Inflammatory macrophage treated with lipopolysaccharide for 1 hour (primary cell): ENCODE measurements around the gene CAMK1D.
A peak's percentile ranks its signal among the peaks of the same experiment; 100 is the strongest.

Source experiments
- DNase-seq, 2 donors: peaks; one replicate each; pipeline ENCODE4 v3.0.0-alpha.2; 2020 to 2022

The CAMK1D gene

GRCh38 chr10:12774204-12774894, 425.0 kb downstream of the CAMK1D start:
- no peak for DNase-seq

GRCh38 chr10:12777840-12778585, 428.7 kb downstream of the CAMK1D start:
- no peak for DNase-seq

GRCh38 chr10:12780634-12781601, 431.6 kb downstream of the CAMK1D start:
- DNase-seq: peak; percentile 3 to 59

GRCh38 chr10:12781976-12782375, 432.6 kb downstream of the CAMK1D start:
- no peak for DNase-seq

- DNase-seq: peak; percentile 10 to 53
Measured at GRCh38 chr10:12782537-12782936, 433.2 kb downstream of the CAMK1D start.

GRCh38 chr10:12783293-12783692, 433.9 kb downstream of the CAMK1D start:
- no peak for DNase-seq

GRCh38 chr10:12784646-12785045, 435.3 kb downstream of the CAMK1D start:
- DNase-seq: no peak

GRCh38 chr10:12785415-12785831, 436.1 kb downstream of the CAMK1D start:
- no peak for DNase-seq

GRCh38 chr10:12787297-12787696, 437.9 kb downstream of the CAMK1D start:
- no peak for DNase-seq

GRCh38 chr10:12788277-12788676, 438.9 kb downstream of the CAMK1D start:
- DNase-seq: no peak

- DNase-seq: no peak
Measured at GRCh38 chr10:12790270-12790669, 440.9 kb downstream of the CAMK1D start.

- DNase-seq: no peak
Measured at GRCh38 chr10:12791728-12792127, 442.4 kb downstream of the CAMK1D start.

- no peak for DNase-seq
Measured at GRCh38 chr10:12792889-12793556, 443.7 kb downstream of the CAMK1D start.

- no peak for DNase-seq
Measured at GRCh38 chr10:12795315-12796110, 446.2 kb downstream of the CAMK1D start.

- no peak for DNase-seq
Measured at GRCh38 chr10:12796401-12797160, 447.2 kb downstream of the CAMK1D start.

- no peak for DNase-seq
Measured at GRCh38 chr10:12797471-12798262, 448.3 kb downstream of the CAMK1D start.

GRCh38 chr10:12799144-12799543, 449.8 kb downstream of the CAMK1D start:
- no peak for DNase-seq

- DNase-seq: no peak
Measured at GRCh38 chr10:12799714-12800113, 450.4 kb downstream of the CAMK1D start.

- DNase-seq: no peak
Measured at GRCh38 chr10:12800302-12800701, 451.0 kb downstream of the CAMK1D start.
